OCI-LY1 (cell line): ENCODE data around the gene SMAP2.

Experiments
- H2AFZ ChIP-seq: fragments of 200-600 bp; sonication (generic), shearing (Covaris generic); 2 replicates; pipeline ENCODE4 v1.6.0; 2014; ENCODE audit warnings: antibody characterized with exemption, mild to moderate bottlenecking, low read length
- H3F3A ChIP-seq: fragments of 200-600 bp; sonication (generic), shearing (Covaris generic); 2 replicates; pipeline ENCODE4 v1.6.0; 2014; ENCODE audit warnings: mild to moderate bottlenecking, antibody characterized with exemption, low read length, moderate library complexity; ENCODE audit not compliant: insufficient read depth
- H3K27ac ChIP-seq: fragments of 200-600 bp; sonication (generic); 2 replicates; pipeline ENCODE4 v1.5.1; 2014; ENCODE audit warnings: low read length, mixed run types, mild to moderate bottlenecking, low read depth; ENCODE audit not compliant: poor library complexity, severe bottlenecking
- H3K27me3 ChIP-seq: fragments of 200-600 bp; sonication (generic); 2 replicates; pipeline ENCODE4 v1.6.0; 2014; ENCODE audit warnings: antibody characterized with exemption, mild to moderate bottlenecking, low read length, moderate library complexity; ENCODE audit not compliant: insufficient read depth
- H3K36me3 ChIP-seq: fragments of 200-600 bp; sonication (generic); 2 replicates; pipeline ENCODE4 v1.6.1; 2014; ENCODE audit warnings: mild to moderate bottlenecking, antibody characterized with exemption, low read length, moderate library complexity, mixed read lengths; ENCODE audit not compliant: insufficient read depth
- H3K4me1 ChIP-seq: fragments of 200-600 bp; sonication (generic); 2 replicates; pipeline ENCODE4 v1.5.1; 2014; ENCODE audit warnings: mild to moderate bottlenecking, low read length, moderate library complexity; ENCODE audit not compliant: insufficient read depth, severe bottlenecking
- H3K4me2 ChIP-seq: fragments of 200-600 bp; sonication (generic), shearing (Covaris generic); 2 replicates; pipeline ENCODE4 v1.6.1; 2014; ENCODE audit warnings: low read length
- H3K4me3 ChIP-seq: fragments of 200-600 bp; sonication (generic); 2 replicates; pipeline ENCODE4 v1.5.1; 2014; ENCODE audit warnings: low read length, low read depth, mild to moderate bottlenecking, mixed read lengths; ENCODE audit not compliant: poor library complexity, severe bottlenecking
- H3K79me2 ChIP-seq: fragments of 200-600 bp; shearing (Covaris generic); 2 replicates; pipeline ENCODE4 v1.6.1; 2016; ENCODE audit warnings: mixed run types, low read length, mixed read lengths; ENCODE audit not compliant: insufficient read depth
- H3K9ac ChIP-seq: fragments of 200-600 bp; sonication (generic), shearing (Covaris generic); 2 replicates; pipeline ENCODE4 v1.6.1; 2014; ENCODE audit warnings: mild to moderate bottlenecking, low read length, mixed read lengths
- H3K9me2 ChIP-seq: fragments of 200-600 bp; sonication (generic), shearing (Covaris generic); 2 replicates; pipeline ENCODE4 v1.6.1; 2014; ENCODE audit warnings: low read depth, mild to moderate bottlenecking, low read length, mixed read lengths
- H3K9me3 ChIP-seq: fragments of 200-600 bp; shearing (Covaris generic); 2 replicates; pipeline ENCODE4 v1.6.1; 2014; ENCODE audit warnings: low read length, mixed read lengths
- H4K20me1 ChIP-seq: fragments of 200-600 bp; sonication (generic), shearing (Covaris generic); 2 replicates; pipeline ENCODE4 v1.6.0; 2016; ENCODE audit warnings: mild to moderate bottlenecking, low read length; ENCODE audit not compliant: insufficient read depth
- EZH2 ChIP-seq: fragments of 200-600 bp; sonication (generic), shearing (Covaris generic); IDR thresholded peaks from 2 replicates; pipeline ENCODE4 v1.8.0; 2017; ENCODE audit warnings: borderline replicate concordance, mixed run types, mild to moderate bottlenecking, antibody characterized with exemption, low read length, moderate library complexity, mixed read lengths
- TF ChIP-seq, protein P1 (sequence below): fragments of 200-600 bp; sonication (generic), shearing (Covaris generic); IDR thresholded peaks from 2 replicates; pipeline ENCODE4 v1.5.1; 2017; ENCODE audit warnings: mild to moderate bottlenecking, antibody characterized with exemption, low read length, moderate library complexity, mixed read lengths

SMAP2 gene

DNA sequence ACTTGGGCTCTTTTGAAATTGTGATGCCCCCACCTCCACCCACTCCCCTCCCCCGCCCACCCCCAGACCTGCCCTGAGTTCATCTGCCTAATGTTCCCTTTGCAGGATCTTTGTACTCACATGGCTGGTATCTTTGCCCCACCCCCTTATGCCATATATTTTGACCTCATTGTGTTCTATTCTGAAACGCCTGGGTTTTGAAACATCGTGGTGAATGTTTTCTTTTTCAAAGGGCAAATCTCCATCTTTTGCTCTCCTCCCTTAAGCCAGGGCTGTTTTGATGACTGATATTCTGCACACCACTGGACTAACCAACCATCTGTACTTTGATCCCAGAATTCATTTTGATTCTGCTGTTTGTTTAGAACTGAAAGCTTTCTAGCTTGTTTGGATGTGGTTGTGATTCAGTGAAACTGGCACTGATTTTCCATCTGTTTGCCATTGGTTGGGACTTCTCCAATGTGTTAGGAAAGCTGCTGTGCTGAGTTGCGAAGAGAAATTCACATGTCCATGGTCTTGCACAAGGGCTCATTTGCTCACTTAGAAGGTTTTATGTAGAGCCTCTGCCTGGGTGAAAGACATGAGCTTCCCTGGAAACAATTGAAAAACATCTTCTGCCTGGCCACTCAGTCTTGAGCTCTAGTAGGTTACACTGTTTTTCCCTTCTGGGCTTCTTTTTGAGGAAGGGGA, 16.5 kb downstream of the SMAP2 start:
- Histone ChIP-seq H4K20me1 (peaks cover 4% of the 10 kb centered on the region; the same call in 1 of the 2 replicates), H3K27ac (no peak overlapping the region), H3K4me2 (no peak overlapping the region), H3K9ac (no peak overlapping the region), H3K9me2 (no peaks in the 10 kb centered on the region), H3K79me2 (no peaks in the 10 kb centered on the region; the same call in 1 of the 2 replicates), H2AFZ (no peak overlapping the region), H3K27me3 (no peaks in the 10 kb centered on the region; the same call in 1 of the 2 replicates), H3F3A (no peaks in the 10 kb centered on the region), H3K36me3 (peaks cover 29% of the 10 kb centered on the region), H3K4me1 (peaks cover 90% of the 10 kb centered on the region), H3K4me3 (no peak overlapping the region), H3K9me3 (no peaks in the 10 kb centered on the region)
- TF ChIP-seq EZH2 = no peak
- TF ChIP-seq, protein P1, sequence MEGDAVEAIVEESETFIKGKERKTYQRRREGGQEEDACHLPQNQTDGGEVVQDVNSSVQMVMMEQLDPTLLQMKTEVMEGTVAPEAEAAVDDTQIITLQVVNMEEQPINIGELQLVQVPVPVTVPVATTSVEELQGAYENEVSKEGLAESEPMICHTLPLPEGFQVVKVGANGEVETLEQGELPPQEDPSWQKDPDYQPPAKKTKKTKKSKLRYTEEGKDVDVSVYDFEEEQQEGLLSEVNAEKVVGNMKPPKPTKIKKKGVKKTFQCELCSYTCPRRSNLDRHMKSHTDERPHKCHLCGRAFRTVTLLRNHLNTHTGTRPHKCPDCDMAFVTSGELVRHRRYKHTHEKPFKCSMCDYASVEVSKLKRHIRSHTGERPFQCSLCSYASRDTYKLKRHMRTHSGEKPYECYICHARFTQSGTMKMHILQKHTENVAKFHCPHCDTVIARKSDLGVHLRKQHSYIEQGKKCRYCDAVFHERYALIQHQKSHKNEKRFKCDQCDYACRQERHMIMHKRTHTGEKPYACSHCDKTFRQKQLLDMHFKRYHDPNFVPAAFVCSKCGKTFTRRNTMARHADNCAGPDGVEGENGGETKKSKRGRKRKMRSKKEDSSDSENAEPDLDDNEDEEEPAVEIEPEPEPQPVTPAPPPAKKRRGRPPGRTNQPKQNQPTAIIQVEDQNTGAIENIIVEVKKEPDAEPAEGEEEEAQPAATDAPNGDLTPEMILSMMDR = no peak

DNA sequence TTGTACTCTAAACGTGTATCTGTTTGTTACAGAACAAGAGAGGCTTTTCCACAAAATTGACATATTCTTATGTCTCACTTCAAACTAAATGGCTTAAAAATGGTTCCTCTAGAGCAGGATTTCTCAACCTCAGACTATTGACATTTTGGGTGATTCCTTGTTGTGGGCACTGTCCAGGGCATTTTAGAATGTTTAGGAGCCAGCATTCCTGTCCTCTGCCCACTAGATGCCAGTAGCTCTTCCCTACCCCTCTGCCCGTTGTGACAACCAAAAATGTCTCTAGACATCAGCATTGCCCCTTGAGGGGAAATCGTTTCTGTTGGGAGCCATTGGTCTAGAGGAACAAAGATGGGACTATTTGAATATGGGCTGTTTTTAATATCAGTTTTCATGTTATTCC, 17.3 kb downstream of the SMAP2 start:
- no peak overlapping the region for H3K4me3 ChIP-seq
- no peaks in the 10 kb centered on the region for H3K9me3 ChIP-seq
- peaks cover 4% of the 10 kb centered on the region; the same call in 1 of the 2 replicates for H4K20me1 ChIP-seq
- no peaks in the 10 kb centered on the region for H3K9me2 ChIP-seq
- no peak overlapping the region for H3K9ac ChIP-seq
- H3F3A ChIP-seq = no peaks in the 10 kb centered on the region
- TF ChIP-seq, protein P1 = no peak
- TF ChIP-seq EZH2 = no peak
- peaks cover 29% of the 10 kb centered on the region for H3K36me3 ChIP-seq
- H3K27me3 ChIP-seq = no peaks in the 10 kb centered on the region; the same call in 1 of the 2 replicates
- no peaks in the 10 kb centered on the region; the same call in 1 of the 2 replicates for H3K79me2 ChIP-seq
- H3K4me2 ChIP-seq = no peak overlapping the region
- peak overlapping the region; percentile 17 for H3K27ac ChIP-seq
- no peak overlapping the region for H2AFZ ChIP-seq
- H3K4me1 ChIP-seq = peaks cover 83% of the 10 kb centered on the region

DNA sequence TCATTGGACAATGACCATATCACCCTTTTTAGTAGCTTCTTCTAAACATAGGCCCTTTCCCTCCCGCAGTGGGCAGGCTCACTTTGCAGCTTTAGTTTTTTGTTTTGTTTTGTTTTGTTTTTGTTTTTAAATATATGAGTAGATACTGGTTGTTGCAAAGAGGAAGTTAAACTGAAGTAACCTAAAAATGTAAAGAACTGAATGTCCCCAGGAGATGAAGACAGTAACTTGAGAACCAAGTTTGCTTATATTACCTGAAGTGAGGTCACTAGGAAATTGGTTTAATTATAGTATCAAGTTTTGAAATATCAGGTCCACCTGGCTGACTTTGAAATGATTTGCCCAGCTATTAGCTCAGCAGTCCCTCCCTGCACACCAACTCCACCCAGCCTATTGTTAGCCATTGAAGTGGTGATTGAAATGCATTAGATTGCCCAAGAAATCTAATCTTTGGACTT, 18.2 kb downstream of the SMAP2 start:
- no peaks in the 10 kb centered on the region for H3K9me2 ChIP-seq
- H4K20me1 ChIP-seq = peaks cover 4% of the 10 kb centered on the region; the same call in 1 of the 2 replicates
- no peaks in the 10 kb centered on the region; the same call in 1 of the 2 replicates for H3K27me3 ChIP-seq
- no peaks in the 10 kb centered on the region for H3F3A ChIP-seq
- H3K79me2 ChIP-seq = no peaks in the 10 kb centered on the region; the same call in 1 of the 2 replicates
- no peak overlapping the region for H3K9ac ChIP-seq
- H3K27ac ChIP-seq = no peak overlapping the region
- peaks cover 83% of the 10 kb centered on the region for H3K4me1 ChIP-seq
- no peaks in the 10 kb centered on the region for H3K9me3 ChIP-seq
- no peak overlapping the region for H2AFZ ChIP-seq
- no peak overlapping the region for H3K4me3 ChIP-seq
- H3K4me2 ChIP-seq = no peak overlapping the region
- TF ChIP-seq, protein P1 = no peak
- no peak for TF ChIP-seq EZH2
- peaks cover 29% of the 10 kb centered on the region for H3K36me3 ChIP-seq
